K562 (cell line): ENCODE results near the gene TMEM117. TPM values are rescaled to one million over a fixed set of nuclear protein-coding genes. Genes with fewer than 3 reads are reported as not detected.

Source experiments
- ATAC-seq: fragments of 200-7000 bp; cut with Tn5 transposase; 3 replicates; pipeline ENCODE4 v1.9.1; 2020; ENCODE audit warnings: moderate library complexity
- BruUV-seq: library from RNA; stranded (reverse); fragments of 400-500 nt; replicated peaks from 2 replicates; lab custom pipeline; 2021; lab: Mats Ljungman, UMichigan
- CTCF ChIA-PET: fragments of 300-600 bp; formaldehyde crosslinking; extraction: SDS; loops from one replicate; lab custom pipeline; 2021; ENCODE audit warnings: low intra/inter-chr PET ratio; lab: Yijun Ruan, JAX
- POLR2A ChIA-PET: fragments of 300-600, 350-650 bp; sonication (Branson Sonifier 250); formaldehyde crosslinking; extraction: SDS; loops from one replicate; lab custom pipeline; 2021; ENCODE audit warnings: antibody characterized with exemption, inconsistent platforms; lab: Yijun Ruan, JAX
- DNase-seq, 4 experiments: peaks; one replicate each; pipeline versions ENCODE4 v3.0.0 to v3.0.0-alpha.2; 2011 to 2018; ENCODE audit warnings: low spot score in 3 of 4, mixed read lengths in 3 of 4; ENCODE audit errors: extremely low read depth in 1 of 4
- FAIRE-seq: peaks from 2 replicates; lab custom pipeline; 2011; peaks lifted over from hg19 to GRCh38; lab: Jason Lieb, UNC
- H2AFZ ChIP-seq: 2 replicates; pipeline ENCODE4 v1.6.0; 2011; ENCODE audit warnings: low read depth, low read length, control low read depth, inconsistent platforms
- H3K27ac ChIP-seq: fragments of 200-600 bp; 3 replicates; pipeline ENCODE4 v1.8.0; 2011; ENCODE audit warnings: low read depth, mild to moderate bottlenecking, control low read depth, inconsistent platforms, low read length, moderate library complexity, mixed read lengths; ENCODE audit errors: extremely low read depth
- H3K27me3 ChIP-seq, 2 experiments: fragments of 300-600 bp in 1 of 2; 2 replicates in 1 of 2; 3 replicates in 1 of 2; pipeline versions ENCODE4 v1.6.0 to v1.8.0; 2011; ENCODE audit warnings: inconsistent platforms in 2 of 2, low read length in 2 of 2, mild to moderate bottlenecking in 1 of 2, mixed read lengths in 1 of 2, moderate library complexity in 1 of 2; ENCODE audit not compliant: control insufficient read depth in 2 of 2, insufficient read depth in 2 of 2
- H3K36me3 ChIP-seq: fragments of 300-600 bp; 3 replicates; pipeline ENCODE4 v1.8.0; 2011; ENCODE audit warnings: mild to moderate bottlenecking, low read length, inconsistent platforms; ENCODE audit not compliant: control insufficient read depth, insufficient read depth
- H3K4me1 ChIP-seq, 2 experiments: fragments of 200-600 bp in 1 of 2; replicated peaks in 1 of 2; 2 replicates in 1 of 2; 3 replicates in 1 of 2; pipeline versions ENCODE4 v1.5.1 to v1.8.0; 2011; ENCODE audit warnings: inconsistent platforms in 2 of 2, low read length in 2 of 2, mild to moderate bottlenecking in 1 of 2, mixed read lengths in 1 of 2, moderate library complexity in 1 of 2; ENCODE audit not compliant: control insufficient read depth in 2 of 2, insufficient read depth in 2 of 2
- H3K4me2 ChIP-seq: 2 replicates; pipeline ENCODE4 v1.6.1; 2011; ENCODE audit warnings: low read length, control low read depth, inconsistent platforms, mixed read lengths; ENCODE audit not compliant: insufficient read depth
- H3K4me3 ChIP-seq: fragments of 200-600 bp; sonication (generic), shearing (Covaris generic); 2 replicates; pipeline ENCODE4 v1.5.1; 2016; ENCODE audit warnings: control low read depth, inconsistent platforms
- H3K79me2 ChIP-seq: fragments of 200-600 bp; 3 replicates; pipeline ENCODE4 v1.8.0; 2011; ENCODE audit warnings: low read length, inconsistent platforms; ENCODE audit not compliant: control insufficient read depth, insufficient read depth
- H3K9ac ChIP-seq, 2 experiments: 2 replicates each; pipeline versions ENCODE4 v1.6.0 to v1.6.1; 2011; ENCODE audit warnings: low read depth in 2 of 2, low read length in 2 of 2, control low read depth in 1 of 2, inconsistent platforms in 1 of 2, mild to moderate bottlenecking in 1 of 2, mixed read lengths in 1 of 2; ENCODE audit not compliant: insufficient read depth in 1 of 2
- H3K9me1 ChIP-seq: one replicate; pipeline ENCODE4 v1.6.0; 2011; ENCODE audit warnings: inconsistent platforms, mild to moderate bottlenecking, low read length, moderate library complexity; ENCODE audit not compliant: control insufficient read depth, insufficient read depth
- H3K9me3 ChIP-seq: replicated peaks from 2 replicates; pipeline ENCODE4 v1.5.1; 2011; ENCODE audit warnings: low read depth, low read length, inconsistent platforms; ENCODE audit not compliant: control insufficient read depth, insufficient read depth
- H4K20me1 ChIP-seq: replicated peaks from 2 replicates; pipeline ENCODE4 v1.6.1; 2011; ENCODE audit warnings: low read length, inconsistent platforms, mixed read lengths; ENCODE audit not compliant: control insufficient read depth, insufficient read depth
- HNRNPH1 ChIP-seq: fragments of 200-400 bp; formaldehyde crosslinking; optimal IDR thresholded peaks from 2 replicates; pipeline ENCODE3; 2017; ENCODE audit warnings: low read depth, mild to moderate bottlenecking, low read length, moderate library complexity
- HOMEZ ChIP-seq: fragments of 250-450 bp; sonication (Bioruptor Pico); IDR thresholded peaks from 2 replicates; pipeline ENCODE4 v1.4.0; 2020; ENCODE audit warnings: mild to moderate bottlenecking, moderate library complexity
- PHTF2 ChIP-seq: fragments of 250-450 bp; sonication (Bioruptor Pico); IDR thresholded peaks from 2 replicates; pipeline ENCODE4 v1.5.0; 2021; ENCODE audit warnings: mild to moderate bottlenecking
- ZEB2 ChIP-seq: fragments of 450-650 bp; IDR thresholded peaks from 2 replicates; pipeline ENCODE4 v1.6.1; 2016
- WGBS: fragments of 100-300 bp; shearing (Covaris generic); methylation state at CpG from one replicate; pipeline ENCODE4 v1.1.6; 2016; ENCODE audit warnings: low coverage, mixed read lengths; ENCODE audit not compliant: insufficient coverage; ENCODE audit errors: missing lambda C conversion rate; 5-methylcytosine and 5-hydroxymethylcytosine counted together
- in situ Hi-C: fragments of 300-500 bp; cut with MboI; formaldehyde crosslinking; loops from 4 replicates; pipeline ENCODE4 v1.15.0; 2018; ENCODE audit warnings: inconsistent platforms, mixed read lengths
- intact Hi-C: fragments of 100-400 bp; cut with micrococcal nuclease; formaldehyde crosslinking; loops from 2 replicates; pipeline ENCODE4 v1.14.2; 2022
- polyA plus RNA-seq, 8 experiments: library from polyadenylated mRNA; depleted of rRNA in 4 of 8; stranded (reverse) in 5 of 8; unstranded in 3 of 8; fragments of >200 nt; fragmentation: Nextera tagmentation in 2 of 8; fragmentation: Illumina TruSeq in 1 of 8; extraction: Ambion mirVana in 2 of 8; extraction: Trizol in 1 of 8; gene quantifications; 2 replicates each; pipeline versions ENCODE4 v1.2.1 to v1.2.3, GENCODE V29; 2011 to 2014; ENCODE audit warnings: inconsistent platforms in 1 of 8, missing spikeins in 1 of 8
- total RNA-seq, 7 experiments: library from RNA; depleted of rRNA in 6 of 7; stranded (reverse); fragments of >200 nt in 6 of 7; fragmentation: Illumina TruSeq in 2 of 7; extraction: Trizol in 2 of 7; gene quantifications; 2 replicates each; pipeline versions ENCODE4 v1.2.1 to v1.2.3, GENCODE V29; 2011 to 2021; ENCODE audit warnings: low replicate concordance in 1 of 7

The TMEM117 gene
- total and polyA plus RNA-seq, 9 of the 15 experiments (the other 6 are each of a cell fraction or from before 2014, with no cell fraction given): 0.31 to 2.8 (median 1.0) TPM

- DNase-seq: no peak
- no TSS peak for BruUV-seq
- no peak overlapping the region for H3K4me3 ChIP-seq
- no peak for FAIRE-seq
- no peak overlapping the region for H2AFZ ChIP-seq
- no peaks in the 10 kb centered on the region for H3K9me3 ChIP-seq
- H3K4me2 ChIP-seq: no peak overlapping the region
- no peaks in the 10 kb centered on the region for H3K9me1 ChIP-seq
- WGBS: 7% methylated on average over 3 of the region's 3 CpGs
- ChIA-PET POLR2A (interaction anchor here (1.3 kb wide), 1 partner anchor 11 kb away, joined by 6 read pairs; the partner anchor contains the start of gene TWF1), CTCF (no interaction called here)
- H3K4me1 ChIP-seq: no peaks in the 10 kb centered on the region
- intact Hi-C loops: no loop called here
- H3K27me3 ChIP-seq: peaks cover 0 to 2% of the 10 kb centered on the region in 2 experiments; a peak in 3 of 5 replicates
- no peak overlapping the region for H3K27ac ChIP-seq
- TF ChIP-seq HNRNPH1: no peak
- TF ChIP-seq HOMEZ (CRISPR knock-in tag): no peak
- 0 out of 2 replicates have a peak, but pooled peaks have one; percentile 15 for TF ChIP-seq ZEB2
- no peak for TF ChIP-seq PHTF2
- in situ Hi-C loops: no loop called here
- no peak overlapping the region for H3K9ac ChIP-seq
- H3K79me2 ChIP-seq: no peaks in the 10 kb centered on the region
- H3K36me3 ChIP-seq: no peaks in the 10 kb centered on the region
- no peaks in the 10 kb centered on the region for H4K20me1 ChIP-seq
- ATAC-seq: no peak
Observed at GRCh38 chr12:43816168-43816567, 19.7 kb upstream of the TMEM117 start.
